Esophagus muscularis mucosa (tissue), 4 donors: ENCODE measurements around the gene SCAF8. TPM values are rescaled to one million over a fixed set of nuclear protein-coding genes. Genes with fewer than 3 reads are reported as not detected.
A peak's percentile ranks its signal among the peaks of the same experiment; 100 is the strongest.

ENCODE experiments used
- DNase-seq: peaks from one replicate; pipeline ENCODE4 v3.0.0-alpha.2; 2017; ENCODE audit errors: extremely low spot score
- H3K27ac ChIP-seq, 4 donors: fragments of 200-600 bp; sonication (generic); replicated peaks in 1 of 4; 1 replicate in 3 of 4; 2 replicates in 1 of 4; pipeline ENCODE4 v1.5.1; 2016 to 2019; ENCODE audit warnings: mild to moderate bottlenecking in 1 of 4
- H3K27me3 ChIP-seq, 4 donors: fragments of 200-600 bp; sonication (generic); one replicate each; pipeline versions ENCODE4 v1.5.1 to v1.6.0; 2016 to 2019
- H3K36me3 ChIP-seq, 4 donors: fragments of 200-600 bp; sonication (generic); one replicate each; pipeline ENCODE4 v1.5.1; 2016 to 2019
- H3K4me1 ChIP-seq, 4 donors: fragments of 200-600 bp; sonication (generic); one replicate each; pipeline ENCODE4 v1.5.1; 2016 to 2019
- H3K4me3 ChIP-seq, 4 donors: fragments of 200-600 bp; sonication (generic); 1 replicate in 2 of 4; 2 replicates in 2 of 4; pipeline ENCODE4 v1.5.1; 2016 to 2019; ENCODE audit warnings: mild to moderate bottlenecking in 4 of 4, moderate library complexity in 1 of 4
- H3K9me3 ChIP-seq, 4 donors: fragments of 200-600 bp; sonication (generic); 1 replicate in 3 of 4; 2 replicates in 1 of 4; pipeline ENCODE4 v1.5.1; 2016 to 2019
- EP300 ChIP-seq: sonication (generic); formaldehyde crosslinking; IDR thresholded peaks from one replicate; pipeline ENCODE4 v1.6.1; 2017; ENCODE audit warnings: antibody characterized with exemption
- POLR2A ChIP-seq: fragments of 450-650 bp; IDR thresholded peaks from one replicate; pipeline ENCODE4 v1.6.1; 2017; ENCODE audit warnings: antibody characterized with exemption, moderate library complexity, mild to moderate bottlenecking, low read depth
- POLR2AphosphoS5 ChIP-seq, 2 donors: sonication (generic); formaldehyde crosslinking; IDR thresholded peaks; one replicate each; pipeline ENCODE4 v1.6.1; 2017; ENCODE audit warnings: antibody characterized with exemption in 2 of 2
- WGBS: methylation state at CpG from one replicate; pipeline ENCODE4 v1.1.5; 2018; 5-methylcytosine and 5-hydroxymethylcytosine counted together
- intact Hi-C: fragments of 100-400 bp; cut with DNase I; formaldehyde crosslinking; loops from one replicate; pipeline ENCODE4 v1.15.1; 2023
- total RNA-seq, 4 donors: library from RNA; depleted of rRNA; stranded (reverse); fragments of >200 nt; gene quantifications; one replicate each; pipeline versions ENCODE4 v1.1.0 to v1.2.1, GENCODE V29; 2016
- TF ChIP-seq, protein P1 (sequence below), 3 experiments: fragments of 200-600 bp in 2 of 3; fragments of 450-650 bp in 1 of 3; sonication (generic) in 2 of 3; IDR thresholded peaks; one replicate each; pipeline ENCODE4 v1.5.1; 2017 to 2019; ENCODE audit warnings: antibody characterized with exemption in 3 of 3, mild to moderate bottlenecking in 2 of 3, moderate library complexity in 1 of 3

SCAF8 gene
- total RNA-seq, 4 donors from 2014 or later: 35.7 to 42.0 (median 38.8) TPM

DNA sequence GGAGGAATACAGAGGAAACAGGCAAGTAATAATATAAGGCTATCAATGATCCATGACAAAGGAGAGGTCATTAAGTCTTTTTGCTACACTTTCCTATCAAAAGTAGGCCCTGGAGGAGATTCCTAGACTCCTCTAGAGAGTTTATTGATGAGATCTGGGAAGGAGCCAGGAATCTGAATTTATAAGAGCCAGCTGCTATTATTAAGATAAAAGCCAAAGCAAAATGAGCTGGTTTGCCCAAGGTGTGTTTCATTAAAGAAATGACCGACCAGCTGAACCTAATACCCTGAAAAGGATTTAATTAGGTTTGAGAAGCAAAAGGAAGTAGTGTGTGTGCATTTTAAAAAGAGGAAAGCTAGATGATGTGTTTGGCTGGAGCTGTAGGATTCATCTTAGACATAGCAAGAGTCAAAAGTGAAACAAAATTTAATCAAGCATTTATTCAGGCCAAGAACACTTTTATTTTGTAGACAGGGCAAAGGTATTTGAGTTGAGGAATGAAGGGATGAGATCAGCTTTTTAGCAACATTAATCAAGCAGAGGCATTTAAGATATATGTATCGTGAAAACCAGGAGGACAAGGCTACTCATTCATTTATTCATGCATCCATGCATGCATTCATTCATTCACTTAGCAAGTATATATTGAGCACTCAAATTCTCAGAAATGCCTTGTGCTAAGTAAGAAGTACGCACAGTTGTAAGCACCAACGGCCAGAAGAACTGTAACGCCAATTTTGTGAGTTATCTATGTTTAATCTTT lies 43.5 kb upstream of the SCAF8 start:
- Histone ChIP-seq H3K27me3 (no peaks in the 10 kb centered on the region), H3K27ac (no peak overlapping the region), H3K4me1 (peaks cover 0 to 5% (median 2%) of the 10 kb centered on the region in 4 donors), H3K36me3 (no peaks in the 10 kb centered on the region), H3K4me3 (no peak overlapping the region), H3K9me3 (no peaks in the 10 kb centered on the region)
- WGBS: 66% methylated on average over 5 of the region's 5 CpGs
- TF ChIP-seq EP300: no peak
- TF ChIP-seq, protein P1, sequence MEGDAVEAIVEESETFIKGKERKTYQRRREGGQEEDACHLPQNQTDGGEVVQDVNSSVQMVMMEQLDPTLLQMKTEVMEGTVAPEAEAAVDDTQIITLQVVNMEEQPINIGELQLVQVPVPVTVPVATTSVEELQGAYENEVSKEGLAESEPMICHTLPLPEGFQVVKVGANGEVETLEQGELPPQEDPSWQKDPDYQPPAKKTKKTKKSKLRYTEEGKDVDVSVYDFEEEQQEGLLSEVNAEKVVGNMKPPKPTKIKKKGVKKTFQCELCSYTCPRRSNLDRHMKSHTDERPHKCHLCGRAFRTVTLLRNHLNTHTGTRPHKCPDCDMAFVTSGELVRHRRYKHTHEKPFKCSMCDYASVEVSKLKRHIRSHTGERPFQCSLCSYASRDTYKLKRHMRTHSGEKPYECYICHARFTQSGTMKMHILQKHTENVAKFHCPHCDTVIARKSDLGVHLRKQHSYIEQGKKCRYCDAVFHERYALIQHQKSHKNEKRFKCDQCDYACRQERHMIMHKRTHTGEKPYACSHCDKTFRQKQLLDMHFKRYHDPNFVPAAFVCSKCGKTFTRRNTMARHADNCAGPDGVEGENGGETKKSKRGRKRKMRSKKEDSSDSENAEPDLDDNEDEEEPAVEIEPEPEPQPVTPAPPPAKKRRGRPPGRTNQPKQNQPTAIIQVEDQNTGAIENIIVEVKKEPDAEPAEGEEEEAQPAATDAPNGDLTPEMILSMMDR (IDR thresholded peaks at IDR 0.05): no peak
- TF ChIP-seq POLR2AphosphoS5 (IDR thresholded peaks at IDR 0.05): no peak
- no peak for TF ChIP-seq POLR2A
- intact Hi-C loops: no loop called here
- DNase-seq: no peak

DNA sequence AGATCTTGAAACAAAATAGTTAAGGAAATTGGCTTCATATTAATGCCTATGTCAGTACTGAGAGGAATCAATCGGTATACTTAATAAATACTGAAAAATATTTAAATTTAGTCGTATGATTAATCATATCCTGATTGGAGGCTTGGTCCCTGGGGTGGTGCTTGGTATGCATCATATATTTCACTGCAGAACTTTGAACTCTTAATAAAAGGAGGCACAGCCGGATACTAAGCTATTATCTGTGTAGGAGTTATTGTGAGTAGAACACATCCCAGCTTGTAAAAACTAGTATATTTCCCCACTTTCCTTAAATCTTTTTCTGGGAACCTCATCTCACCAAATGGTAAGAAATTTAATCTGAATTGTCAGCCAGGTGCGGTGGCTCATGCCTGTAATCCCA lies 42.4 kb upstream of the SCAF8 start:
- Histone ChIP-seq H3K27me3 (no peaks in the 10 kb centered on the region), H3K27ac (no peak overlapping the region), H3K4me1 (peaks cover 0 to 5% (median 2%) of the 10 kb centered on the region in 4 donors), H3K36me3 (no peaks in the 10 kb centered on the region), H3K9me3 (no peaks in the 10 kb centered on the region), H3K4me3 (no peak overlapping the region)
- 96% methylated on average over 4 of the region's 4 CpGs for WGBS
- intact Hi-C loops: no loop called here
- no peak for DNase-seq
- TF ChIP-seq POLR2A: no peak
- TF ChIP-seq EP300: no peak

DNA sequence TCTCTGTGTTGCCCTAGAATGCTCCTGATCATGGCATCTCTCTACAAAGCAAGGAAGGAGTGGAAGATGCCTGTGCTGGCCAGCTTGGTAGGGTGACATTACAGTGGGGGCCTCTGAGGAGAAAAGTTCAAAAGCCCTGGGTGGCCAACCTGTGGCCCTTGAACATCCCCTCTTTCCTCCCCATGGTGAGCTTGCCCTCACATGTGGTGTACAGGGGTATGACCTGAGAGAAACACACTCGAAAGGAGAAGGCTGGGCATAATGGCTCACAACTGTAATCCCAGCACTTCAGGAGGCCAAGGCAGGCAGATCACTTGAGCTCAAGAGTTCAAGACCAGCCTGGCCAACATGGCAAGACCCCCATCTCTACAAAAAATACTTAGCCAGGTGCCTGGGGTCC lies 36.6 kb upstream of the SCAF8 start:
- Histone ChIP-seq H3K9me3 (no peaks in the 10 kb centered on the region), H3K4me3 (no peak overlapping the region), H3K4me1 (no peaks in the 10 kb centered on the region), H3K36me3 (no peaks in the 10 kb centered on the region), H3K27me3 (no peaks in the 10 kb centered on the region), H3K27ac (no peak overlapping the region)
- TF ChIP-seq, protein P1 (IDR thresholded peaks at IDR 0.05): no peak
- TF ChIP-seq POLR2A: no peak
- TF ChIP-seq EP300: no peak
- no peak for TF ChIP-seq POLR2AphosphoS5 (IDR thresholded peaks at IDR 0.05)
- intact Hi-C loops: no loop called here
- DNase-seq: no peak
- WGBS: 86% methylated on average over 1 of the region's 1 CpG

DNA sequence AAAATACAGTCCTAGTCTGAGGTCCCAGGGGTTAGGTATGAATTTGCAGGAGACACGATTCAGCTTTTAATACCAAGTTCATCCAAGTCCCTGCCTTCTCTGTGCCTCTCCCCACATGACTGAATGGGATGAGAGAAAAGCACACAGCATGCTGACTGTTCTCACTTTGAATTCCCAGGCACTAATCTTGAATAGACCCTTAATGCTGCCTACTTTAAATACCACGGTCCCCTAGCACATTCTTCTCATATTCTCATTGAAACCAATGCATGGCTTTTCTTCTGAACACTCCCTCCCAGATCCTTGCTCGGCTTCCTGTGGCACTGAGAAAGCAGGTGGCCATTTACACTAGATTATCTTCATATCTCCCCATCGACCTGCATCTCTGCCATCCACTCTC lies 30.1 kb upstream of the SCAF8 start:
- TF ChIP-seq POLR2AphosphoS5 (IDR thresholded peaks at IDR 0.05) (no peak), POLR2A (no peak), EP300 (no peak)
- TF ChIP-seq, protein P1 (IDR thresholded peaks at IDR 0.05): no peak
- no peaks in the 10 kb centered on the region for H3K27me3 ChIP-seq
- H3K4me3 ChIP-seq: no peak overlapping the region
- WGBS: 75% methylated on average over 4 of the region's 4 CpGs
- H3K9me3 ChIP-seq: no peaks in the 10 kb centered on the region
- intact Hi-C loops: no loop called here
- no peak overlapping the region for H3K27ac ChIP-seq
- H3K36me3 ChIP-seq: no peaks in the 10 kb centered on the region
- no peak for DNase-seq
- H3K4me1 ChIP-seq: no peaks in the 10 kb centered on the region

GRCh38 chr6:154705471-154706113 lies 27.6 kb upstream of the SCAF8 start:
- Histone ChIP-seq H3K9me3 (no peaks in the 10 kb centered on the region), H3K27ac (no peak overlapping the region), H3K27me3 (no peaks in the 10 kb centered on the region), H3K4me3 (no peak overlapping the region), H3K4me1 (peaks cover 0 to 14% (median 12%) of the 10 kb centered on the region in 4 donors), H3K36me3 (no peaks in the 10 kb centered on the region)
- WGBS: 67% methylated on average over 8 of the region's 8 CpGs
- no peak for TF ChIP-seq POLR2AphosphoS5 (IDR thresholded peaks at IDR 0.05)
- TF ChIP-seq, protein P1 (IDR thresholded peaks at IDR 0.05): peak in 1 of 3 experiments; percentile 6
- TF ChIP-seq POLR2A: no peak
- no peak for TF ChIP-seq EP300
- DNase-seq: no peak
- intact Hi-C loops: no loop called here
